Activated naive CD4-positive, alpha-beta T cell treated with anti-CD3 and anti-CD28 coated beads, Interleukin-2, amount 50 U/mL, for 24 hours (primary cell): ENCODE results near the gene PDS5B.

Experiments used
- H3K27ac Mint-ChIP-seq: one replicate; pipeline ENCODE4 v1.8.0; 2021; ENCODE audit warnings: mild to moderate bottlenecking, mixed read lengths
- H3K27me3 Mint-ChIP-seq: one replicate; pipeline ENCODE4 v1.8.0; 2021; ENCODE audit warnings: mixed read lengths
- H3K36me3 Mint-ChIP-seq: one replicate; pipeline ENCODE4 v1.8.0; 2021; ENCODE audit warnings: mixed read lengths
- H3K4me1 Mint-ChIP-seq: one replicate; pipeline ENCODE4 v1.8.0; 2021; ENCODE audit warnings: mixed read lengths
- H3K4me3 Mint-ChIP-seq: one replicate; pipeline ENCODE4 v1.8.0; 2021; ENCODE audit warnings: mild to moderate bottlenecking, mixed read lengths
- H3K9me3 Mint-ChIP-seq: one replicate; pipeline ENCODE4 v1.8.0; 2021; ENCODE audit warnings: mixed read lengths

The PDS5B gene

GRCh38 chr13:32582281-32582680 is 4.0 kb upstream of the PDS5B start:
- H3K4me1 Mint-ChIP-seq, result peaks cover 10% of the 10 kb centered on the region
- H3K36me3 Mint-ChIP-seq, result peaks cover 1% of the 10 kb centered on the region
- H3K9me3 Mint-ChIP-seq, result peaks cover 3% of the 10 kb centered on the region
- H3K27ac Mint-ChIP-seq, result no peak overlapping the region
- no peak overlapping the region for H3K4me3 Mint-ChIP-seq
- no peaks in the 10 kb centered on the region for H3K27me3 Mint-ChIP-seq

DNA sequence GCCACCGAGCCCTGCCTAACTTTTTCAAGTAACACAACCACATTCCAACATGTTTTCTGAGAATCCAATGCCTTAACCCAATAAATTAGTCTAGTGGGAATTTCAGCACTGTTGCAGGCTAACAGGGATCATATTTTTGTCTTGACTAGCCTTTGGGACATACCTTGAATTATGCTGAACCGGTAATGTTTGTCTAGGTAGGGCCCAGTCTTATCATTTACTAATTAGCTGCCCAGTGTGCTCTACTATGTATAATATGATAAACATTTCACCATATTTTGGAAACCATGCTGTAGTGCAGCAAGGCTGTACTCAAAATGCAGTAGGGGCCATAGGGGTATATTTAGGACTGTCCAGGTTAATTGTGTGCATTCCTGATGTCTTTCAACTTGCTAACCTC is 3.3 kb upstream of the PDS5B start:
- Mint-ChIP-seq H3K4me3 (no peak overlapping the region), H3K27ac (no peak overlapping the region), H3K9me3 (no peaks in the 10 kb centered on the region), H3K27me3 (no peaks in the 10 kb centered on the region), H3K4me1 (peaks cover 16% of the 10 kb centered on the region), H3K36me3 (no peaks in the 10 kb centered on the region)

- Mint-ChIP-seq H3K27me3 (no peaks in the 10 kb centered on the region), H3K4me3 (peak overlapping the region; percentile 92), H3K9me3 (no peaks in the 10 kb centered on the region), H3K36me3 (no peaks in the 10 kb centered on the region), H3K4me1 (peaks cover 42% of the 10 kb centered on the region), H3K27ac (peak overlapping the region; percentile 91)
These were observed 637 bp upstream of the PDS5B start for GRCh38 chr13:32585550-32586079.

- Mint-ChIP-seq H3K27ac (peak overlapping the region; percentile 96), H3K9me3 (no peaks in the 10 kb centered on the region), H3K27me3 (no peaks in the 10 kb centered on the region), H3K36me3 (no peaks in the 10 kb centered on the region), H3K4me3 (peak overlapping the region; percentile 97), H3K4me1 (peaks cover 56% of the 10 kb centered on the region)
These were observed 959 bp downstream of the PDS5B start for GRCh38 chr13:32587011-32587810.

DNA sequence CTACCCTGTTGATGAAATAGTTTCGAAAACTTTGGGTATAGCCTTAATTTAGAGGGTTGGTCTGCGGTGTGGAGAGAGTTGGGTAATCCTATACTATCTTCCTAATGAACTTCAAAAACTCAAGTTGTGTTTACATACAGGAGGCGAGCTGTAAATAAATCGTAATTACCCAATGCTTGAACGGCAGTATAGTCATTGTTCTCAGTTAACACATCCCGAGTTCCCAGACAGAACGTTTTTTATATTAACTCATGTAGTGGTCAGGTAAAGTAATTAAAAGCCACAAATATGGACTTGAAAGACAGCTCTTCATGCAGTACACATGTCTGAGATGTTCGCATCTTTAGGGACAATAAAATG is 1.5 kb downstream of the PDS5B start:
- no peaks in the 10 kb centered on the region for H3K9me3 Mint-ChIP-seq
- peak overlapping the region; percentile 96 for H3K27ac Mint-ChIP-seq
- no peaks in the 10 kb centered on the region for H3K27me3 Mint-ChIP-seq
- H3K36me3 Mint-ChIP-seq, result no peaks in the 10 kb centered on the region
- peak overlapping the region; percentile 97 for H3K4me3 Mint-ChIP-seq
- H3K4me1 Mint-ChIP-seq, result peaks cover 62% of the 10 kb centered on the region

DNA sequence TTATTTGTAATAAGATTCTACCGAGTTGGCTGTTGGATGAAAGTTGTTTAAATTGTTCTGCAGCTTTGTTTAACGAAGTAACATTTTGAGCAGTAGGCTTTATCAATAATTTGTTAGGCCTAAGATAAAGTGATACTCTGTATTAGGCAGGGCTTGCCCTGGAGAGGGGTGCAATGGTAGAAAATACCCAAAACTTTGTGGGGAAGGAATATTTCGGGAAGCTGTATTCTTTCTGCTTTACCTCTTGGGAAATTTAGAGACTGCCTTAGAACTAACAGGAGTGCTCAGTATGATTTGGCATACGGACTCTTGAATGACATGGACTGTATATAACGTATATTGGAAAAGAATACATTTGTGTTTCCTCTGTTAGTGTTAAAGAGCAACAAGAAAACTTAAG is 2.5 kb downstream of the PDS5B start:
- Mint-ChIP-seq H3K27me3 (no peaks in the 10 kb centered on the region), H3K27ac (peak overlapping the region; percentile 47), H3K9me3 (no peaks in the 10 kb centered on the region), H3K4me1 (peaks cover 69% of the 10 kb centered on the region), H3K36me3 (no peaks in the 10 kb centered on the region), H3K4me3 (peak overlapping the region; percentile 97)

DNA sequence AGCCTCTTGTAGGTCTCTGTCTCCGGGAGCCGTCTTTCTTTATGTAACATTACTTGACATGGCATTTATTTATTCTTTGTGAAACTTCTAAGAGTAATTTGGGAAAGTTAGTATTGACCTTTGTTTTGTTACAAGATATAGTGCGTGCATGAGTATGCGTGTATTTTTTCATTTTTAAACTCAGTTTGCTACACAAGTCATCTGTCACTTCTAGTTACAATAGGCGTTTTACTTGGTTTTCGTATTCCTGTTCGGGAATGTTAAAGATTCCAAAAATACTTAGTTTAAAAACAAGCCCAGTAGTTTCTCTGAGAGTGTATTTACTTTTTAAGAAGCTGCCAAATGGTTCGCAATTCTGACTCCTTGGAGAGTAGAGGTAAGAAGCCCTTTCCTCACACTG is 3.2 kb downstream of the PDS5B start:
- H3K27me3 Mint-ChIP-seq, result no peaks in the 10 kb centered on the region
- peaks cover 77% of the 10 kb centered on the region for H3K4me1 Mint-ChIP-seq
- H3K4me3 Mint-ChIP-seq, result peak overlapping the region; percentile 26
- H3K36me3 Mint-ChIP-seq, result no peaks in the 10 kb centered on the region
- H3K9me3 Mint-ChIP-seq, result no peaks in the 10 kb centered on the region
- H3K27ac Mint-ChIP-seq, result no peak overlapping the region

DNA sequence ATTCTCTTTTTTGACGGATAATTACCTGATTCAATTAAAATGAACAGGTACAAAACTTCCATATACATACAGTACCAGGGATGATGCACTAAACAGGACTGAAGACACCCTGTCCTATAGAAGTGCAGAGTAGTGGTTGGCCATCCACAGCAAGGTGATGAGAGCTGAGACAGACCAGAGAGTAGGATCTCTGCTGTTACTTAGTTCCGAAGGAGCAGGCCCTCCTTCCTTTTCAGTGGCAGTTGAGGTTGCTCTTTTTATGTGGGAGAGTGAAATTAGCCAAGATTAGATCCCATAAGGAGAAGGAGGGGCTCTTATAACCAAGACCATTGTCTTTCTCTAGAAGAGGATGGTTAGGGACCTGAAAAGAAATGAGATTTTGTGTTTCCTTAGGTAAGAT is 4.0 kb downstream of the PDS5B start:
- Mint-ChIP-seq H3K4me1 (peaks cover 81% of the 10 kb centered on the region), H3K9me3 (no peaks in the 10 kb centered on the region), H3K36me3 (no peaks in the 10 kb centered on the region), H3K27me3 (no peaks in the 10 kb centered on the region), H3K27ac (no peak overlapping the region), H3K4me3 (peak overlapping the region; percentile 1)

DNA sequence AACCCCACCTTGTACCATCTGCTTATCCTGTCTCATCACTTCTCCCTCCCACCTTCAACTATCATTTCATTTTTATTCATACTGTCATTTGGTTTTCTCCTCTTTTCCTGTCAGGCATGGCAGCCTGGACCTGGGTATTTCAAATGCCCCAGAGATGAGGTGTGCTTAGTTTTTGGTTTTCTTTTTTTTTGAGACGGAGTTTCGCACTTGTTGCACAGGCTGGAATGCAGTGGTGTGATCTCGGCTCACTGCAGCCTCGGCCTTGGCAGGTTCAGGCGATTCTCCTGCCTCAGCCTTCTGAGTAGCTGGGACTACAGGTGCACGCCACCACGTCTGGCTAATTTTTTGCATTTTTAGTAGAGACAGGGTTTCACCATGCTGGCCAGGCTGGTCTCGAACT is 5.8 kb downstream of the PDS5B start:
- peak overlapping the region; percentile 77 for H3K27ac Mint-ChIP-seq
- H3K4me3 Mint-ChIP-seq, result no peak overlapping the region
- no peaks in the 10 kb centered on the region for H3K9me3 Mint-ChIP-seq
- no peaks in the 10 kb centered on the region for H3K27me3 Mint-ChIP-seq
- H3K36me3 Mint-ChIP-seq, result no peaks in the 10 kb centered on the region
- peaks cover 89% of the 10 kb centered on the region for H3K4me1 Mint-ChIP-seq

DNA sequence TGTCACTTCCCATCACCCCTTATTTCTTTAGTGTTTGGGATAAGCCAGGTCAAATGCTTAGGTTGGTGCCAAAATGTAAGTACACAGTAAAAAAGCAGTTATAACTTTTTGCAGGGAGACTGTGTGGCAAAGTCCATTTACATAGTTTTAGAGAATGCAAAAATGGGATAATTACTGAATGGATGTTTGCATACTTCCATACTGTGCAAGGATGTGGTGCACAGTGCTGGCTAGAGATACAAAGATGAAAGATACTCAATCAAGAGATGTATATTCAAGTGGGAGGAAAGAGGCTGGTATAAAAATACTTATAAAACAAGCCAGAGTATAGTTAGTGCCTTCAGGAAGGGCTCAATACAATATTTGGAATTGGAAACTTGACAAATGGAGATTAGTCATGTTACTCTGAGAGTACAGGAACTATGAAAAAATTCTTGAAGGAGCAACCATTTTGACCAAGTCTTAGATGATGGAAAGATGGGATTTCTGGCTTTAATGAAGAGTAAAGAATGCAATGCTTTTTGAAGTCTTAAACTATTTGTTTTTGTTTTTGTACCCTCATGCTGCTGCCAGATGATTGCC is 8.0 kb downstream of the PDS5B start:
- Mint-ChIP-seq H3K27ac (no peak overlapping the region), H3K4me3 (no peak overlapping the region), H3K4me1 (peaks cover 70% of the 10 kb centered on the region), H3K9me3 (no peaks in the 10 kb centered on the region), H3K27me3 (no peaks in the 10 kb centered on the region), H3K36me3 (no peaks in the 10 kb centered on the region)

- Mint-ChIP-seq H3K27ac (no peak overlapping the region), H3K4me3 (no peak overlapping the region), H3K36me3 (peaks cover 6% of the 10 kb centered on the region), H3K4me1 (peaks cover 66% of the 10 kb centered on the region), H3K9me3 (no peaks in the 10 kb centered on the region), H3K27me3 (no peaks in the 10 kb centered on the region)
These were observed 9.1 kb downstream of the PDS5B start for GRCh38 chr13:32595306-32595705.

- Mint-ChIP-seq H3K27ac (no peak overlapping the region), H3K4me1 (peaks cover 59% of the 10 kb centered on the region), H3K4me3 (no peak overlapping the region), H3K36me3 (peaks cover 25% of the 10 kb centered on the region), H3K27me3 (no peaks in the 10 kb centered on the region), H3K9me3 (peaks cover 10% of the 10 kb centered on the region)
These were observed 14.6 kb downstream of the PDS5B start for GRCh38 chr13:32600890-32601289.

- H3K27ac Mint-ChIP-seq, result no peak overlapping the region
- peaks cover 73% of the 10 kb centered on the region for H3K4me1 Mint-ChIP-seq
- no peaks in the 10 kb centered on the region for H3K27me3 Mint-ChIP-seq
- peaks cover 23% of the 10 kb centered on the region for H3K9me3 Mint-ChIP-seq
- H3K36me3 Mint-ChIP-seq, result peaks cover 28% of the 10 kb centered on the region
- H3K4me3 Mint-ChIP-seq, result no peak overlapping the region
These were observed 23.2 kb downstream of the PDS5B start for GRCh38 chr13:32609428-32609827.

DNA sequence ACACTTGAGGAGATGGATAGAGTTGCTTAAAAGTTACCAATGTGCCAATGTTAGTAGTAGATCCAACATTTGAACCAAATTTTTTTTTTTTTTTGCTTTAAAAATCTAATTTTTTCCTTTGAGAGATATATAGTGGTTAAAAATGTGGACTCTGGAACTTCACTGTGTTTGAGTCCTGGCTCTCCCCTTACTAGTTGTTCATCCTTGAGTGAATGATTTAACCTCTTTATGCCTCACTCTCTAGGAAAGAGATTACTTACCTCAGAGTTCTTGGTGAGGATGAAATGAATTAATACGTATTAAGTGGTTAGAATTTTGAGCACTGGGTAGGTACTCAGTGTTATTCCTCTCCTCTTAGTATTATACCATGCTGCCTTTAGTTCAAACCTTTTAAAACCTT is 24.3 kb downstream of the PDS5B start:
- Mint-ChIP-seq H3K36me3 (peaks cover 24% of the 10 kb centered on the region), H3K27ac (no peak overlapping the region), H3K27me3 (no peaks in the 10 kb centered on the region), H3K4me1 (peaks cover 72% of the 10 kb centered on the region), H3K4me3 (no peak overlapping the region), H3K9me3 (peaks cover 14% of the 10 kb centered on the region)

- Mint-ChIP-seq H3K27ac (peak overlapping the region; percentile 36), H3K4me1 (peaks cover 69% of the 10 kb centered on the region), H3K36me3 (peaks cover 24% of the 10 kb centered on the region), H3K4me3 (no peak overlapping the region), H3K27me3 (no peaks in the 10 kb centered on the region), H3K9me3 (peaks cover 13% of the 10 kb centered on the region)
These were observed 24.7 kb downstream of the PDS5B start for GRCh38 chr13:32610977-32611376.

DNA sequence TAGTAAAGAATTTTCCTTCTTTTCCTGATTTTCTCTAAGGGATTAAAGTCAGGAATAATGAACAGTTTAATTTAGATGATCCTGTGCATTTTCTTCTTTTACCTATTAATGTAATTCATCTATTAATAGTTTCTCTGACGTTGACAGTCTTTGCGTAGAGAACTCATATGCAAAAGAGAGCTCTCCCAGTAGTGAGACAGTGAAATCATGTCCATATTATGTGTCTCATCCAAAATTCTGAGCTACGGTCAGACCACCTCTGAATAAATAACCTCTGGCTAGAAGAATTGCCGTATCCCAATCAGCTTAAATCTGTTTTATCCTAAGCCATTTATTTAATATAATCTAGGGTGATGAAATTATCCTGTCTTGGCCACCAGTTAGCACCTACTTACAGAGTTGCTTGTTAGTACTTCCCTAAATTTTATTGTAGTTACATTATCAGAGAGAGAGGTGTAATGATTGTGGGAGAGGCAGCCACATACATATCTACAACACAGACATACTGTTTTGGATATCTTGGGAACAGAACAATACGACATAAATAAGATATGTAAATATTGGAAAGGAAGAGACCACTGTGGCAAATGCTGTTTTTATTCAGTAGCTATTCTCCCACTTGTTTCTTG is 30.7 kb downstream of the PDS5B start:
- peaks cover 32% of the 10 kb centered on the region for H3K36me3 Mint-ChIP-seq
- H3K4me3 Mint-ChIP-seq, result no peak overlapping the region
- no peaks in the 10 kb centered on the region for H3K27me3 Mint-ChIP-seq
- H3K9me3 Mint-ChIP-seq, result peaks cover 10% of the 10 kb centered on the region
- H3K4me1 Mint-ChIP-seq, result peaks cover 41% of the 10 kb centered on the region
- no peak overlapping the region for H3K27ac Mint-ChIP-seq
